ENCODE data around the gene SLC24A3. TPM values are rescaled to one million over a fixed set of nuclear protein-coding genes. Genes with fewer than 3 reads are reported as not detected.

The SLC24A3 gene
- total RNA-seq, 4 donors from 2014 or later: 1.6 to 38.8 (median 3.7) TPM

DNA sequence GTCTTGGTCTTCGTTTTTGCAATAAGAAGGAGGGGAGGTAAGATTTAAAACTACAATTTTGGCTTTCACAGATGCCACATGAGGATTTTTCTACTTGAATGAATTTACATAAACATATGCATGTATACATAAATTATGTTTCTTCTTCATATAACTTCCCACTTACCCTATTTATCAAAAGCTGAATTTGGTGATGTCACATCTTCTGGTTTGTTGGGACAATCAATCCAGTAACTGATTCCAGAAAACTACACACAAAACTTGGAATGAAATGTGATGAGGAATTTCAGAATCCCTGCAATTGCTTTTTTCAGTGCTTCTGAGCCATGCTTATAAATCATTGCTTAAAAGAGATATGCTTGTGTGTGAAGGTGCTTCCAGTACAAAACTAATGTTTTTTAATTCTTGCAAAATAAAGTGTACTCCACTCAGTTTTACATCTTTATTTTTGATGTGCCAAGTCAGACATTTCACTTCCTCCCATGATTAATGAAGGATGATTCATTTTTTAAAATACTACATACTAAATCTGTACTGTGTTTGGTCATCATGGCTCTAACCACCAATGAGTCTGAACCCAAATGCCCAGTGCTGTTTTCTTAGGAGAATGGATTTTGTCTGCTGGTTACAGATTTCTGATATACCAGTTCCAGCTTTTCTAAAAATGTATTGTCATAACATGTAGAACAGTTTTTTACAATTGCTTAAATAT, 513.5 kb downstream of the SLC24A3 start:
- Histone ChIP-seq H3K4me1 (no peaks in the 10 kb centered on the region), H3K27me3 (no peaks in the 10 kb centered on the region), H3K36me3 (no peaks in the 10 kb centered on the region), H3K4me3 (no peak overlapping the region), H3K27ac (no peak overlapping the region), H3K9me3 (no peaks in the 10 kb centered on the region)
- TF ChIP-seq, protein P1, sequence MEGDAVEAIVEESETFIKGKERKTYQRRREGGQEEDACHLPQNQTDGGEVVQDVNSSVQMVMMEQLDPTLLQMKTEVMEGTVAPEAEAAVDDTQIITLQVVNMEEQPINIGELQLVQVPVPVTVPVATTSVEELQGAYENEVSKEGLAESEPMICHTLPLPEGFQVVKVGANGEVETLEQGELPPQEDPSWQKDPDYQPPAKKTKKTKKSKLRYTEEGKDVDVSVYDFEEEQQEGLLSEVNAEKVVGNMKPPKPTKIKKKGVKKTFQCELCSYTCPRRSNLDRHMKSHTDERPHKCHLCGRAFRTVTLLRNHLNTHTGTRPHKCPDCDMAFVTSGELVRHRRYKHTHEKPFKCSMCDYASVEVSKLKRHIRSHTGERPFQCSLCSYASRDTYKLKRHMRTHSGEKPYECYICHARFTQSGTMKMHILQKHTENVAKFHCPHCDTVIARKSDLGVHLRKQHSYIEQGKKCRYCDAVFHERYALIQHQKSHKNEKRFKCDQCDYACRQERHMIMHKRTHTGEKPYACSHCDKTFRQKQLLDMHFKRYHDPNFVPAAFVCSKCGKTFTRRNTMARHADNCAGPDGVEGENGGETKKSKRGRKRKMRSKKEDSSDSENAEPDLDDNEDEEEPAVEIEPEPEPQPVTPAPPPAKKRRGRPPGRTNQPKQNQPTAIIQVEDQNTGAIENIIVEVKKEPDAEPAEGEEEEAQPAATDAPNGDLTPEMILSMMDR (IDR thresholded peaks at IDR 0.05): no peak
- no peak for TF ChIP-seq POLR2A (IDR thresholded peaks at IDR 0.05)
- DNase-seq: no peak

DNA sequence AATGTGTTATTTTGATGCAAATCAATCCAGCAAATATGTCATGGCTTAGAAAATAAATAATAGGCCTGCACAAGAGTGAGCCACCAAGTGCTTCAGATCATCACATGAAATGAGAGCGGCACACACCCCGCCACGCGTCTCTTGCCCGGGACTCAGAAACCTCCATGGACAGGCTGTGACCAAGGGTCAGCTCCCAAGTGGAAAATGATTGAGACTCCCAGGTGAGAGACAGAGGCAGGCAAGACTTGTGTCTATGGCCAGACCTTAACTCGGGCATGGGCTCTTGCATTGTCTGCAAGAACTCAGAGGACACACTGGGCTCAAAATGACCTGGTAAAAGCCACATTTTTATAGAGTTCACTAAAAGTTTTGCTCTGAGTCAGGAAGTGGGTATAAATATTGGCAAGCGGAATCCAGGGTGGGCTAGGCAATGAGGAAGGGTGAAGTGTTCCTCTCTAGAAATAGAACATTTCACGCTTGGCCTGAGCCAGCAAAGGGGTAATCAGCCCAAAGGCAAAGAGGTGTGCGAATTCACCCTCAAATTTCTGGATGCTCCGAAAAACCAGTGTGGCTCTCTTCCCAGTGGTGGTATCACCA, 514.9 kb downstream of the SLC24A3 start:
- DNase-seq: no peak
- H3K9me3 ChIP-seq: no peaks in the 10 kb centered on the region
- no peaks in the 10 kb centered on the region for H3K36me3 ChIP-seq
- no peaks in the 10 kb centered on the region for H3K27me3 ChIP-seq
- no peak overlapping the region for H3K4me3 ChIP-seq
- TF ChIP-seq POLR2A (IDR thresholded peaks at IDR 0.05): no peak
- TF ChIP-seq, protein P1 (IDR thresholded peaks at IDR 0.05): no peak
- H3K4me1 ChIP-seq: no peaks in the 10 kb centered on the region
- H3K27ac ChIP-seq: no peak overlapping the region

DNA sequence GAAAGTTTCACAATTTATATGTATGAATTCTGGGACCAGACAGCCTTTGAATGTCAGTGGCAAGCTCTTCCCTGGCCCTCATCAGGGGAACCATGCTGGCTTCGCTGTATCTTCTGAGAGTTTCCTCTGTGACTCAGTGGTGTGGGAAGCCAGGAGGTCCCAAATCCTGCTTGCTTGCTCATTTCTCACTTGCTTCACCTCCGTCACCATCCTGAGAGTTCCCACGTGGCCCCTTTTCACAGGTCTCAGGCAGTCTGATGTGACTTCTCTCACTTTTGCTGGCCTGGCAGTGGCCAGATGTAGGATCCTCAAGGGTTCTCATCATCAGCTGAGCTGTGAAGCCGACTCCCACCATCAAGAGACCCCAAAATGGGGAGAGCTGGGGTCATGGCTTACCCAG, 517.2 kb downstream of the SLC24A3 start:
- no peak overlapping the region for H3K4me3 ChIP-seq
- H3K27me3 ChIP-seq: no peaks in the 10 kb centered on the region
- no peak for DNase-seq
- TF ChIP-seq, protein P1 (IDR thresholded peaks at IDR 0.05): no peak
- no peak for TF ChIP-seq POLR2A (IDR thresholded peaks at IDR 0.05)
- no peaks in the 10 kb centered on the region for H3K36me3 ChIP-seq
- H3K9me3 ChIP-seq: no peaks in the 10 kb centered on the region
- H3K4me1 ChIP-seq: no peaks in the 10 kb centered on the region
- no peak overlapping the region for H3K27ac ChIP-seq

DNA sequence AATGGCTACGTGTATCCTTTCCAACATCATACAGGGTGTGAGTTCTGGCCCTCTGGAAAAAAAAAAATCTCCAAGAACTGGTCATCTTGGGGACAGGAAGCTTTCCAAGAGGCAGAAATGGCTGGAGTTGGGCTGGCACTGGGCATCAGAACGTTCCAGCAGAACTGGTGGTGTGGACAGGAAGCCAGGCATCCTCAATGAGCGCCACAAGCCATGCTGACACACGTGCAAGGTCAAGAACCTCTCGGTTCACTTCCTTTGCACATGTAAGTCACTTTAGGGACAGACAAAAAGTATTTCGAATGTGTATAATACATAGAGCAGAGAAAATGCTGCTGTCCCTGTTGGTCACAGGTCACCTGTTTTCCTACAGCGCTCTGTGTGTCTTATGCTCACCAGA, 518.3 kb downstream of the SLC24A3 start:
- TF ChIP-seq POLR2A (IDR thresholded peaks at IDR 0.05): no peak
- TF ChIP-seq, protein P1 (IDR thresholded peaks at IDR 0.05): no peak
- Histone ChIP-seq H3K9me3 (no peaks in the 10 kb centered on the region), H3K27me3 (no peaks in the 10 kb centered on the region), H3K4me1 (peaks cover 0 to 7% (median 0%) of the 10 kb centered on the region in 4 donors), H3K36me3 (no peaks in the 10 kb centered on the region), H3K27ac (no peak overlapping the region), H3K4me3 (no peak overlapping the region)
- DNase-seq: no peak

DNA sequence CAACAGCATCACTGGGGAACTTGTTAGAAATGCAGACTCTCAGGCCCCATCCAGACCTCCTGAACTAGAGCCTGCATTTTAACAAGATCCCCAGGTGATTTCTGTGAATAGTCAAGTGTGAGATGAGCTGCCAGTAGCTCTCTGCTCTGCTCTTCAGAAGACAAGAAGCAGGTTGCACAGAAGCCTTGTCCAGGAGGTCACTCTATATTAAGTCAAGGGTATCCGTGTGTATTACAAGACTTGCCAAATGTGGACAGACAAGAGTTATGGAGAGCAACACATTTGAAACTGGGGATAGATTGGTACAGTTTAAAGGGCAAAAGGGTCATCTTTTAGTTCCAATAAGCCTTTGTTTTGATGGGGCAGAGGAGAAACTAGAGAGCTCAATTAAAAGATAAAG, 522.4 kb downstream of the SLC24A3 start:
- H3K4me3 ChIP-seq: no peak overlapping the region
- TF ChIP-seq, protein P1 (IDR thresholded peaks at IDR 0.05): no peak
- TF ChIP-seq POLR2A (IDR thresholded peaks at IDR 0.05): no peak
- no peaks in the 10 kb centered on the region for H3K36me3 ChIP-seq
- H3K9me3 ChIP-seq: no peaks in the 10 kb centered on the region
- no peak for DNase-seq
- H3K27ac ChIP-seq: peak overlapping the region in 2 of 4 donors; percentile 29 to 49
- H3K27me3 ChIP-seq: no peaks in the 10 kb centered on the region
- H3K4me1 ChIP-seq: peaks cover 0 to 24% (median 0%) of the 10 kb centered on the region in 4 donors
